Right lobe of liver (tissue), 4 donors: ENCODE data around the gene EIPR1.

ENCODE experiments used
- CTCF ChIP-seq, 4 donors: fragments of 200-600 bp in 3 of 4; fragments of 450-650 bp in 1 of 4; IDR thresholded peaks; one replicate each; pipeline versions ENCODE4 v1.5.1 to v1.8.0; 2016 to 2022; ENCODE audit warnings: antibody characterized with exemption in 4 of 4, mild to moderate bottlenecking in 2 of 4
- POLR2A ChIP-seq: fragments of 450-650 bp; IDR thresholded peaks from one replicate; pipeline ENCODE4 v1.6.1; 2017; ENCODE audit warnings: antibody characterized with exemption, mild to moderate bottlenecking
- donor health status: DM: no; HTN: no; CAD: no.
- donor health status: DM: no; HTN: no; CAD: no.
- donor health status: DM: no; HTN: yes; CAD: no.

- TF ChIP-seq CTCF (IDR thresholded peaks at IDR 0.05), result no peak
- no peak for TF ChIP-seq POLR2A
These were observed 206.7 kb downstream of the EIPR1 start for GRCh38 chr2:3170792-3171455.
